Activated naive CD4-positive, alpha-beta T cell treated with anti-CD3 and anti-CD28 coated beads, Interleukin-2, amount 50 U/mL, for 72 hours (primary cell): ENCODE data around the gene SPEN. TPM values are rescaled to one million over a fixed set of nuclear protein-coding genes. Genes with fewer than 3 reads are reported as not detected.

ENCODE experiments used
- ATAC-seq, 2 donors: fragments of 150-1000 bp; cut with Tn5 transposase; 2 replicates each; pipeline ENCODE4 v1.10.0; 2021; ENCODE audit warnings: mild to moderate bottlenecking in 2 of 2, moderate library complexity in 2 of 2
- DNase-seq, 2 donors: peaks; one replicate each; pipeline ENCODE4 v3.0.0; 2021 to 2022; ENCODE audit warnings: low spot score in 2 of 2
- H3K27ac Mint-ChIP-seq, 2 donors: one replicate each; pipeline ENCODE4 v1.8.0; 2022; ENCODE audit warnings: mild to moderate bottlenecking in 2 of 2, mixed read lengths in 2 of 2
- H3K36me3 Mint-ChIP-seq, 2 donors: one replicate each; pipeline ENCODE4 v1.8.0; 2022; ENCODE audit warnings: mixed read lengths in 2 of 2
- H3K9me3 Mint-ChIP-seq, 2 donors: one replicate each; pipeline ENCODE4 v1.8.0; 2022; ENCODE audit warnings: mixed read lengths in 2 of 2
- total RNA-seq, 2 donors: library from RNA; stranded (reverse); gene quantifications; one replicate each; pipeline ENCODE4 v1.2.3, GENCODE V29; 2022

SPEN gene
- total RNA-seq, 2 donors from 2014 or later = 52.1 to 63.4 TPM

DNA sequence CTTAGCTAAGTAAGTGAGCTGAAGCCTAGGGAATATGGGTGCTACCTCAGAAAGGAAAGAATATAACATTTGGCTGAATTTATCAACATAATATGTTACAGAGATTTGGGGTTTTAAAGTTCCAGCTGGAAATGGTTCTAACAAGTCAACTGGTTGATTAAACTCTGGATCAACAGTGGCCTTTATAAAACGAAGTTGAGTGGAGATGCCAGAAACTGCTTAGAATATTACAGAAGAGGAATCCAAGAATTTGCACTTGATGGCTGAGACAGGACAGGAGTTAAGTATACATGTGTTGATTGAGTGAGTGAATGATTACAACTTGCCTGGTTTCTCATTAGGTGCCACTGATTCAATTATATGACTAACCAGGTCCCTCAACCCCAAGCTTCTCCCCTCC, 135.8 kb downstream of the SPEN start:
- Mint-ChIP-seq H3K27ac (no peak overlapping the region), H3K36me3 (peaks cover 0 to 11% of the 10 kb centered on the region in 2 donors), H3K9me3 (peaks cover 0 to 14% of the 10 kb centered on the region in 2 donors)
- no peak for ATAC-seq
- no peak for DNase-seq

DNA sequence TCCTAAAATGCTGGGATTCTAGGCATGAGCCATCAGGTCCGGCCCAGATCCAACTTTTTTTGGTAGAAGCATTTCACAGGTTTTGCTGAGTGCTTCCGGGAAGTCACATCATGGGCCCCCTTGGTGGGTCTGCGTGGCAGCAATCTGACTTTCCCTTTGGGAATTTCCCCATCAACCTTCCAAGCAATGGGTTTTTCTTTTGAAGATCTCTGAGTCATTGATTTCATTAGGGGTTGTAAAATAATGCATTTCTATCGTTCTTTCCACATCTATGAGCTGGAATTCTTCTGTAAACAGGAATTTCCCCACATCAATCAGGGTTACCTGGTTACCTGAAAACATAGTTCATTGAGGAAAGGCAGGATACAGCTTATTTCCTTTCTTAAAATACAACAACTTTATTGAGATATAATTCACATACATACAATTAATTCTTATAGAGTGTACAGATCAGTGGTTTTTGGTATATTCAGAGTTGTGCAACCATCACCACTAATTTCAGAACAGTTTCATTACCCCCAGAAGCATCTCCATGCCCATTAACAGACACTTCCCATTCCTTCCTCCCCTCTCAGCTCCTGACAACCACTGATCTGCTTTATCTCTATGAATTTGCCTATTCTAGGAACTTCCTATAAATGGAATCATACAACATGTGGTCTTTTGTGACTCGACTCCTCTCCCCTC, 138.2 kb downstream of the SPEN start:
- Mint-ChIP-seq H3K27ac (no peak overlapping the region), H3K9me3 (peaks cover 0 to 13% of the 10 kb centered on the region in 2 donors), H3K36me3 (peaks cover 0 to 11% of the 10 kb centered on the region in 2 donors)
- no peak for ATAC-seq
- no peak for DNase-seq

DNA sequence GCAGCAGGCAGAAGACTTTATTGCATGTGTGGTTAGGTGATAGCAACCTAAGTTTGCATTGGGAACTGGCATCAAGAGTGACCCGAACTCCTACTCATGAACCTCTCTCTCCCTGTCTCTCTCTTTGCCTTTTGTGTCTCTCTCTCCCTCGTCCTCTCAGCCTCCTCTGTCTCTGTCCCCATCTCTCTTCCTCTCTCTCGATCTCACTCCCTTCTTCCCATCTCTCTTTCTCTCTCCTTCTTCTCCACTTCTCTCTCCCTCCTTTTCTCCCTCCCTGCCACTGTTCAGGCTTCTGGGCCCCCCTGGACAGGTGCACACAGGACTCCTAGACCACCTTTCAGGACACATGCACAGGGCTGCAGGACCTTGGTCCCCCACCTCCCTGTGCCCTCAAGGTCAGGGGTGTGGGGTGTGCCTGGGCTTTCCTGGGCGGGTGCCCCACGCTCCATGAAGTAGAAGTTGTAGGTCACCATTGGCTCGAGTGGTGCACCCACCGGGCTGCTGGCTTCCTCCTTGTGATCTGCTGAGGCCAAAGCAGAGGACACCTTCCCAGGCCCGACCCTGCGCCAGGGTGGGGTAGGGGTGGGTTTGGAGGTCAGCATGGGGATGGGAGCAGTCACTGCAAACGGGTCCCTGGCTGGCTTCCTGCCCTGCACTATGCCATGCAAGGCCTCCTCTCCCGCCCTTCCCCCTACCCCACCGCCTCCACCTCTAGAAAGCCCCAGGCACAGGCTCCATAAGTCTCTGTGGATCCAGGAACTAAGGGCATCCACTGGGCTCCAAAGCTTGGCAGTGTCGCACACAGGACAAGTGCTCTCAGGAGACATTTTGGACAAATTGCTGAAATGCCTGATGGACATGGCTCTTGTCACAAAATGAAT, 141.6 kb downstream of the SPEN start:
- ATAC-seq (no peak), DNase-seq (no peak)
- no peak overlapping the region for H3K27ac Mint-ChIP-seq
- H3K36me3 Mint-ChIP-seq = no peaks in the 10 kb centered on the region
- H3K9me3 Mint-ChIP-seq = no peaks in the 10 kb centered on the region

DNA sequence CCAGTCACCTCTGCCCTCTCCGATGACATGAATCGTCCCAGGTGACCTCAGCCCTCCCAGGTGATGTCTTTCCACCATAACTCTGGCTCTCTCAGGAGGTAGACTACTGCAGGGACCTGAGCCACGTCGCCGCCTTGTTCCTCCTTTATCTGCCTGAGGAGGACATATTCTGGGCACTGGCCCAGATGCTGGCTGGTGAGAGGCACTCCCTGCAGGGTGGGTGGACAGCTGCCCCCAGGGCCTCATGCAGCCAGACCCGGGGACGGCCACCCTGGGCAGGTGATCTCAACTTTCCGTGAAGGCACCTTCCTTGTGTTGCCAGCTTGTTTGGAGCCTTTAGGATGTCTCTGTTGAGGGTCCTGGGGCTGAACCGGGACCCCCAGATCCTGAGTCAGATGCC, 142.3 kb downstream of the SPEN start:
- Mint-ChIP-seq H3K27ac (no peak overlapping the region), H3K36me3 (no peaks in the 10 kb centered on the region)
- no peak for ATAC-seq

More for the DNA sequence above, 142.3 kb downstream of the SPEN start:
- no peak for DNase-seq
- H3K9me3 Mint-ChIP-seq = no peaks in the 10 kb centered on the region

Other genes starting within 250 kb of the SPEN start
- gene DDI2, start 230.2 kb upstream of the SPEN start, total RNA-seq = 10 to 100 TPM; 23.9 to 32.2 TPM
- 10 to 100 TPM; 46.5 to 48.0 TPM for gene PLEKHM2, start 163.4 kb upstream of the SPEN start, total RNA-seq
- 1 to 10 TPM in 1 of 2 donors, under 1 TPM in 1; 0.23 to 1.9 TPM for gene SLC25A34, start 111.4 kb upstream of the SPEN start, total RNA-seq
- not detected for gene TMEM82, start 105.2 kb upstream of the SPEN start, total RNA-seq
- under 1 TPM in 1 of 2 donors, not detected in 1; 0.21 TPM for gene FBLIM1, start 88.9 kb upstream of the SPEN start, total RNA-seq
- gene UQCRHL, start 40.1 kb upstream of the SPEN start, total RNA-seq = 1 to 10 TPM; 2.2 to 2.5 TPM
- 10 to 100 TPM; 44.7 to 54.9 TPM for gene ZBTB17, start 128.4 kb downstream of the SPEN start, total RNA-seq
- not detected for gene SRARP, start 156.5 kb downstream of the SPEN start, total RNA-seq
- gene HSPB7, start 170.3 kb downstream of the SPEN start, total RNA-seq = not detected
- under 1 TPM in 1 of 2 donors, not detected in 1; 0.37 TPM for gene CLCNKA, start 174.3 kb downstream of the SPEN start, total RNA-seq
- not detected for gene CLCNKB, start 196.1 kb downstream of the SPEN start, total RNA-seq
- 1 to 10 TPM in 1 of 2 donors, not detected in 1; 1.2 TPM for gene FAM131C, start 225.9 kb downstream of the SPEN start, total RNA-seq